K562 (cell line): ENCODE measurements around the gene BCAN. TPM values are rescaled to one million over a fixed set of nuclear protein-coding genes. Genes with fewer than 3 reads are reported as not detected.

Source experiments
- ATAC-seq: fragments of 200-7000 bp; cut with Tn5 transposase; 3 replicates; pipeline ENCODE4 v1.9.1; 2020; ENCODE audit warnings: moderate library complexity
- BruUV-seq: library from RNA; stranded (reverse); fragments of 400-500 nt; replicated peaks from 2 replicates; lab custom pipeline; 2021; lab: Mats Ljungman, UMichigan
- CTCF ChIA-PET: fragments of 300-600 bp; formaldehyde crosslinking; extraction: SDS; loops from one replicate; lab custom pipeline; 2021; ENCODE audit warnings: low intra/inter-chr PET ratio; lab: Yijun Ruan, JAX
- POLR2A ChIA-PET: fragments of 300-600, 350-650 bp; sonication (Branson Sonifier 250); formaldehyde crosslinking; extraction: SDS; loops from one replicate; lab custom pipeline; 2021; ENCODE audit warnings: antibody characterized with exemption, inconsistent platforms; lab: Yijun Ruan, JAX
- DNase-seq, 4 experiments: peaks; one replicate each; pipeline versions ENCODE4 v3.0.0 to v3.0.0-alpha.2; 2011 to 2018; ENCODE audit warnings: low spot score in 3 of 4, mixed read lengths in 3 of 4; ENCODE audit errors: extremely low read depth in 1 of 4
- FAIRE-seq: peaks from 2 replicates; lab custom pipeline; 2011; peaks lifted over from hg19 to GRCh38; lab: Jason Lieb, UNC
- H2AFZ ChIP-seq: 2 replicates; pipeline ENCODE4 v1.6.0; 2011; ENCODE audit warnings: low read depth, low read length, control low read depth, inconsistent platforms
- H3K27ac ChIP-seq: fragments of 200-600 bp; 3 replicates; pipeline ENCODE4 v1.8.0; 2011; ENCODE audit warnings: low read depth, mild to moderate bottlenecking, control low read depth, inconsistent platforms, low read length, moderate library complexity, mixed read lengths; ENCODE audit errors: extremely low read depth
- H3K27me3 ChIP-seq, 2 experiments: fragments of 300-600 bp in 1 of 2; 2 replicates in 1 of 2; 3 replicates in 1 of 2; pipeline versions ENCODE4 v1.6.0 to v1.8.0; 2011; ENCODE audit warnings: inconsistent platforms in 2 of 2, low read length in 2 of 2, mild to moderate bottlenecking in 1 of 2, mixed read lengths in 1 of 2, moderate library complexity in 1 of 2; ENCODE audit not compliant: control insufficient read depth in 2 of 2, insufficient read depth in 2 of 2
- H3K36me3 ChIP-seq: fragments of 300-600 bp; 3 replicates; pipeline ENCODE4 v1.8.0; 2011; ENCODE audit warnings: mild to moderate bottlenecking, low read length, inconsistent platforms; ENCODE audit not compliant: control insufficient read depth, insufficient read depth
- H3K4me1 ChIP-seq, 2 experiments: fragments of 200-600 bp in 1 of 2; replicated peaks in 1 of 2; 2 replicates in 1 of 2; 3 replicates in 1 of 2; pipeline versions ENCODE4 v1.5.1 to v1.8.0; 2011; ENCODE audit warnings: inconsistent platforms in 2 of 2, low read length in 2 of 2, mild to moderate bottlenecking in 1 of 2, mixed read lengths in 1 of 2, moderate library complexity in 1 of 2; ENCODE audit not compliant: control insufficient read depth in 2 of 2, insufficient read depth in 2 of 2
- H3K4me2 ChIP-seq: 2 replicates; pipeline ENCODE4 v1.6.1; 2011; ENCODE audit warnings: low read length, control low read depth, inconsistent platforms, mixed read lengths; ENCODE audit not compliant: insufficient read depth
- H3K4me3 ChIP-seq: fragments of 200-600 bp; sonication (generic), shearing (Covaris generic); 2 replicates; pipeline ENCODE4 v1.5.1; 2016; ENCODE audit warnings: control low read depth, inconsistent platforms
- H3K79me2 ChIP-seq: fragments of 200-600 bp; 3 replicates; pipeline ENCODE4 v1.8.0; 2011; ENCODE audit warnings: low read length, inconsistent platforms; ENCODE audit not compliant: control insufficient read depth, insufficient read depth
- H3K9ac ChIP-seq, 2 experiments: 2 replicates each; pipeline versions ENCODE4 v1.6.0 to v1.6.1; 2011; ENCODE audit warnings: low read depth in 2 of 2, low read length in 2 of 2, control low read depth in 1 of 2, inconsistent platforms in 1 of 2, mild to moderate bottlenecking in 1 of 2, mixed read lengths in 1 of 2; ENCODE audit not compliant: insufficient read depth in 1 of 2
- H3K9me1 ChIP-seq: one replicate; pipeline ENCODE4 v1.6.0; 2011; ENCODE audit warnings: inconsistent platforms, mild to moderate bottlenecking, low read length, moderate library complexity; ENCODE audit not compliant: control insufficient read depth, insufficient read depth
- H3K9me3 ChIP-seq: replicated peaks from 2 replicates; pipeline ENCODE4 v1.5.1; 2011; ENCODE audit warnings: low read depth, low read length, inconsistent platforms; ENCODE audit not compliant: control insufficient read depth, insufficient read depth
- H4K20me1 ChIP-seq: replicated peaks from 2 replicates; pipeline ENCODE4 v1.6.1; 2011; ENCODE audit warnings: low read length, inconsistent platforms, mixed read lengths; ENCODE audit not compliant: control insufficient read depth, insufficient read depth
- MAFF ChIP-seq: IDR thresholded peaks from 2 replicates; pipeline ENCODE4 v1.6.1; 2012; ENCODE audit warnings: low read length, improper control_type of control experiment
- POLR2A ChIP-seq: fragments of 450-650 bp; conservative IDR thresholded peaks from 2 replicates; pipeline ENCODE4 v1.6.1; 2016
- RBM15 ChIP-seq: fragments of 200-400 bp; formaldehyde crosslinking; IDR thresholded peaks from 2 replicates; pipeline ENCODE4 v1.6.1; 2018; ENCODE audit warnings: mild to moderate bottlenecking, low read length, moderate library complexity; ENCODE audit not compliant: insufficient read depth
- ZNF174 ChIP-seq: fragments of 250-450 bp; sonication (Bioruptor Pico); IDR thresholded peaks from 2 replicates; pipeline ENCODE4 v1.4.0; 2020; ENCODE audit warnings: mild to moderate bottlenecking
- WGBS: fragments of 100-300 bp; shearing (Covaris generic); methylation state at CpG from one replicate; pipeline ENCODE4 v1.1.6; 2016; ENCODE audit warnings: low coverage, mixed read lengths; ENCODE audit not compliant: insufficient coverage; ENCODE audit errors: missing lambda C conversion rate; 5-methylcytosine and 5-hydroxymethylcytosine counted together
- in situ Hi-C: fragments of 300-500 bp; cut with MboI; formaldehyde crosslinking; loops from 4 replicates; pipeline ENCODE4 v1.15.0; 2018; ENCODE audit warnings: inconsistent platforms, mixed read lengths
- intact Hi-C: fragments of 100-400 bp; cut with micrococcal nuclease; formaldehyde crosslinking; loops from 2 replicates; pipeline ENCODE4 v1.14.2; 2022
- polyA plus RNA-seq, 8 experiments: library from polyadenylated mRNA; depleted of rRNA in 4 of 8; stranded (reverse) in 5 of 8; unstranded in 3 of 8; fragments of >200 nt; fragmentation: Nextera tagmentation in 2 of 8; fragmentation: Illumina TruSeq in 1 of 8; extraction: Ambion mirVana in 2 of 8; extraction: Trizol in 1 of 8; gene quantifications; 2 replicates each; pipeline versions ENCODE4 v1.2.1 to v1.2.3, GENCODE V29; 2011 to 2014; ENCODE audit warnings: inconsistent platforms in 1 of 8, missing spikeins in 1 of 8
- total RNA-seq, 7 experiments: library from RNA; depleted of rRNA in 6 of 7; stranded (reverse); fragments of >200 nt in 6 of 7; fragmentation: Illumina TruSeq in 2 of 7; extraction: Trizol in 2 of 7; gene quantifications; 2 replicates each; pipeline versions ENCODE4 v1.2.1 to v1.2.3, GENCODE V29; 2011 to 2021; ENCODE audit warnings: low replicate concordance in 1 of 7
- TF ChIP-seq, protein P1 (sequence below): fragments of 150-350 bp; IDR thresholded peaks from 2 replicates; pipeline ENCODE4 v1.6.1; 2014; ENCODE audit warnings: low read depth, mild to moderate bottlenecking, low read length, borderline replicate concordance

The BCAN gene
- total and polyA plus RNA-seq, 9 of the 15 experiments (the other 6 are each of a cell fraction or from before 2014, with no cell fraction given) = 0.04 to 0.33 (median 0.14) TPM; not detected in 5

DNA sequence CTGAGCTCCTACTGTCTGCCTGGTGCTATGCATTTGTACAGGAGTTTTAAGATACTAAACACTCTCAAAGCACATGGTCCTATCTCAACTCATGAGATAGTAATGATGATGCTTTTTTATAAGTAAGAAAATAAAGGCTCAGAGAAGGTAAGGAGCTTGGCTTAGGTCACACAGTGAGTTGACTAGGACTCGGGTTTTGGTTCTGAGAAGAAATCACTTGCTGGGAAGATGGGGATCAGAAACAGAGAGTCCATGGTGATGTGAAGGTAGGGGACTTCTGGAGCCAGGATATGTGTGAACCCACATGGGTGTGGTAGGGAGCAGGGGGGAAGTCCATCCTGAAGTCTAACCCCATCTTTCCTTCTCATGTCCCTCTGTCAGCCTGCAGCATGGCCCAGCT lies 3.7 kb downstream of the BCAN start:
- no peaks in the 10 kb centered on the region for H3K79me2 ChIP-seq
- no peaks in the 10 kb centered on the region for H3K27me3 ChIP-seq
- no peak for ATAC-seq
- H3K36me3 ChIP-seq = peaks cover 55% of the 10 kb centered on the region
- no peak overlapping the region for H3K4me2 ChIP-seq
- BruUV-seq = no TSS peak
- FAIRE-seq = no peak
- no peak overlapping the region for H2AFZ ChIP-seq
- intact Hi-C loops = no loop called here
- DNase-seq = no peak
- ChIA-PET POLR2A (interaction anchor here (3.4 kb wide), 1 partner anchor 15 kb away, joined by 21 read pairs; no protein-coding TSS in a partner anchor), CTCF (no interaction called here)
- TF ChIP-seq ZNF174 (CRISPR knock-in tag) (no peak), RBM15 (no peak), POLR2A (0 out of 2 replicates have a peak, but pooled peaks have one; percentile 3), MAFF (no peak)
- TF ChIP-seq, protein P1, sequence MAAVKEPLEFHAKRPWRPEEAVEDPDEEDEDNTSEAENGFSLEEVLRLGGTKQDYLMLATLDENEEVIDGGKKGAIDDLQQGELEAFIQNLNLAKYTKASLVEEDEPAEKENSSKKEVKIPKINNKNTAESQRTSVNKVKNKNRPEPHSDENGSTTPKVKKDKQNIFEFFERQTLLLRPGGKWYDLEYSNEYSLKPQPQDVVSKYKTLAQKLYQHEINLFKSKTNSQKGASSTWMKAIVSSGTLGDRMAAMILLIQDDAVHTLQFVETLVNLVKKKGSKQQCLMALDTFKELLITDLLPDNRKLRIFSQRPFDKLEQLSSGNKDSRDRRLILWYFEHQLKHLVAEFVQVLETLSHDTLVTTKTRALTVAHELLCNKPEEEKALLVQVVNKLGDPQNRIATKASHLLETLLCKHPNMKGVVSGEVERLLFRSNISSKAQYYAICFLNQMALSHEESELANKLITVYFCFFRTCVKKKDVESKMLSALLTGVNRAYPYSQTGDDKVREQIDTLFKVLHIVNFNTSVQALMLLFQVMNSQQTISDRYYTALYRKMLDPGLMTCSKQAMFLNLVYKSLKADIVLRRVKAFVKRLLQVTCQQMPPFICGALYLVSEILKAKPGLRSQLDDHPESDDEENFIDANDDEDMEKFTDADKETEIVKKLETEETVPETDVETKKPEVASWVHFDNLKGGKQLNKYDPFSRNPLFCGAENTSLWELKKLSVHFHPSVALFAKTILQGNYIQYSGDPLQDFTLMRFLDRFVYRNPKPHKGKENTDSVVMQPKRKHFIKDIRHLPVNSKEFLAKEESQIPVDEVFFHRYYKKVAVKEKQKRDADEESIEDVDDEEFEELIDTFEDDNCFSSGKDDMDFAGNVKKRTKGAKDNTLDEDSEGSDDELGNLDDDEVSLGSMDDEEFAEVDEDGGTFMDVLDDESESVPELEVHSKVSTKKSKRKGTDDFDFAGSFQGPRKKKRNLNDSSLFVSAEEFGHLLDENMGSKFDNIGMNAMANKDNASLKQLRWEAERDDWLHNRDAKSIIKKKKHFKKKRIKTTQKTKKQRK = no peak
- WGBS = 79% methylated on average over 1 of the region's 1 CpG
- no peak overlapping the region for H3K4me3 ChIP-seq
- H3K9ac ChIP-seq = no peak overlapping the region; a peak in 1 of 4 replicates
- in situ Hi-C loops = no loop called here
- H3K9me1 ChIP-seq = no peaks in the 10 kb centered on the region
- peaks cover 57% of the 10 kb centered on the region for H4K20me1 ChIP-seq
- H3K9me3 ChIP-seq = no peaks in the 10 kb centered on the region
- peaks cover 0 to 30% of the 10 kb centered on the region in 2 experiments; a peak in 3 of 5 replicates for H3K4me1 ChIP-seq
- no peak overlapping the region for H3K27ac ChIP-seq
